Tongue (tissue), 2 donors: Measurements from ENCODE around the gene SUGP1. TPM values are rescaled to one million over a fixed set of nuclear protein-coding genes. Genes with fewer than 3 reads are reported as not detected.
"Not testable (repeated sequence)": the region's sequence is repeated elsewhere in the genome, so short reads cannot be mapped to it uniquely, and the experiment has no call there.

Experiments used
- DNase-seq: peaks from one replicate; pipeline ENCODE4 v3.0.0-alpha.2; 2015
- total RNA-seq: library from RNA; depleted of rRNA; stranded (reverse); fragments of >200 nt; gene quantifications from one replicate; pipeline ENCODE4 v1.2.3, GENCODE V29; 2014

Gene SUGP1
- total RNA-seq, 1 donor from 2014 or later: 16.5 TPM

DNA sequence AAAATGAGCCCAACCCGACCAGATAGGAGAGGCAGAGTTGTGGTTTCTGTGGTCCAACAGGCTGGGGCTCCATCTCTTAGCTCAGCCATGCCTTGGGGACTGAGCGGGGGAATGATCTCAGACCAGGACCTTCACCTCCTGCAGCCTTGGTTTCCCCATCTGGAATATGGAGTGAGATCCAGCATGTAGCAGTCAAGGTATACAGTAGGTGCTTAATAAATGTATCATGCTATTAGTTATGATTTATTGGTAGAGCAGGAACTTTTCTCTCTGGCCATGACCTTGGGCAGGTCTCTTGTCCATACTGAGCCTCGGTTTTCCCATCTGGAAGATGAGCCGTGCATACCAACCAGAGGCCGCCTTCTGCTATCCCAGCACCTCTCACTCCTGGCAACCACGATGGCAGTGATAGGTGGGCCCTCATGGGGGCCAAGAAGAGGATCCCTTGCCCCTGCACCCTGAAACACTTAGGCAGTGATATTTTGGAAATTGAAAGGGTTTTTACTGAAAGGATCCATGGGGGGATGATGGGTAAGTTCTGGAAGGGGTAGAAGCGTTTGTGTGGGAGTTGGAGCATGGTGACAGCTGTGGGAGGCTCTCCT is 56.3 kb downstream of the SUGP1 start:
- DNase-seq: no peak

DNA sequence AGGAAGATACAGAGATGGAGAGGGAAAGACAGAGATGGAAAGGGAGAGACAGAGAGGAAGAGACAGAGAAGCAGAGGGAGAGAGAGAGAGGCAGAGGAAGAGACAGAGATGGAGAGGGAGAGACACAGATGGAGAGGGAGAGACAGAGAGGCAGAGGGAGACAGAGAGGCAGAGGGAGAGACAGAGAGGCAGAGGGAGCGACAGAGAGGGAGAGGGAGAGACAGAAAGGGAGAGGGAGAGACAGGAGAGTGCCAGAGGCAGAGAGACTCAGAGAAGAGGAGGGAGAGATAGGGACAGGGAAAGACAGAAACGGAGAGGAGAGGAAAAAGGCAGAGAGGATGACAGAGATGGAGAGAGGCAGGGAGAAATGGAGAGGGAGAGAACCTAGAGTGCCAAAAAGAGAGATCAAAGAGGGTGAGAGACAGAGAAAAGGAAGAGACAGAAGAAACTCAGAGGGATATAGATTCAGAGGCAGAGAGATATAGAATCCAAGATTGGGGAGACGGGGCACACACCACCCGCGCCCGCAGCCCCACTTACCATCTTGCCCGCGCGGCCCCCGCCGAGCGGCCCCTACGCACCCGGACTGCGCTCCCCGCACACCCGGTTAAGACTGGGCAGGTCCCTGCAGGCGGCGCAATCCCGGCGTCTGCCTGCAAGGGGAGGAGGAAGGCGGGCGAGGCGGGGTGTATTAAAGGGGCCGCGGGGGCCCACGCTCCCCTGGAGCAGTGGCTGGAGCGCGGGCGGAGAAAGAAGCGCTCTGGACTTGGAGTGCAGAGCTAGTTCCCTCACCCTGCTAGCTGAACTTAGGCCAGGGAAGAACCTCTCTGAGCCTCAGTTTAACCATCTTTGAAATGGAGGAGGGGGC is 57.9 kb downstream of the SUGP1 start:
- DNase-seq: no peak

- DNase-seq: peak; percentile 39
These were observed 58.7 kb downstream of the SUGP1 start for GRCh38 chr19:19261350-19262189.

DNA sequence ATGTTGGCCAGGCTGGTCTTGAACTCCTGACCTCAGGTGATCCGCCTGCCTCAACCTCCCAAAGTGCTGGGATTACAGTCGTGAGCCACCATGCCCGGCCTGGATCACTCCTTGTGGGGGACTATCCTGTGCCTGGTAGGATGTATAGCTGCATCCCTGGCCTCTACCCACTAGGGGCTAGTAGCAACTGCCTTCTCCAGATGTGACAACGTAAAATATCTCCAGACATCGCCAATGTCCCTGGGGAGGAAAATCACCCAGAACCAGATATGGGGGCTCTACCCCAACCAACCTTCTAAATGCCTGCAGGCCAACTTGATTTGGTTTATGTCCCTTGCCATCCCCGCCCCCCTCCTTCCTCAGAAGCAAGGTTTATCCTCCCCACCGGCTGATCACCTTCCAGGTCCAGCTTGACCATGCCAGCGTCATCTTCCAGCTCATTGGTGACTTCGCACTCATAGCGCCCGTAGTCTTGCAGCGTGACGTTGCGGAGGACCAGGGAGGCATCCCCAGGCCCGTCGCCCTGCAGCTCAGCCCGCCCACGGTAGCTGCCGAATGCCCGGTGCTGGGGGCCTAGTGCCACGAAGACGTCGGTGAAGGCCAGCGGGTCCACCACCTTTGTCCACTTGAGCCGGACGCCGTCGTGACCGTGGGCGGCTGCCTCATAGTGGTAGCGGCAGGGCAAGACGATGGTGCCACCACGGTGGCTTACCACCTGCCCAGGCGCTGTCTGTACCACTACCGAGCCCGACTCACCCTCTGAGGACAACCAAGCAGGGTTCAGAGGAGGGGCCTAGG is 59.7 kb downstream of the SUGP1 start:
- no peak for DNase-seq

DNA sequence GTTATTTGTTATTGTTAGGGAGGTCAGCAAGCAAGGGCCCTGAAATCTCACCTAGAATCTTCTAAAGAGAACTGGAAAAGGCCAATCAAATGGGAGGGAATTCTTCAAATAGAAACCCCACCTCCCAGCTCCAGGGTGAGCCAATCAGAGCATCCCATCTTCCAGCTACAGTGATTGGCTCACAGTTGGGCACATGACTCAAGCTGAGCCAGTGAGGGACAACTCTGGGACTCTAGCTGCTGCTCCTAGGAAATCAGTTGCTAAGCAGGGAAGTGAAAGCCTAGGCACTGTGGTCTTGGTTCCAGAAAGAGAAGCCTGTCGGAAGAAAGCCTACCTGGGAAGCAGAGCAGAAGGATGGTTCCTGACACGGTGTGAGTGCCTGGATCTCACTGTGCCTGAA is 60.6 kb downstream of the SUGP1 start:
- DNase-seq: peak; percentile 14

DNA sequence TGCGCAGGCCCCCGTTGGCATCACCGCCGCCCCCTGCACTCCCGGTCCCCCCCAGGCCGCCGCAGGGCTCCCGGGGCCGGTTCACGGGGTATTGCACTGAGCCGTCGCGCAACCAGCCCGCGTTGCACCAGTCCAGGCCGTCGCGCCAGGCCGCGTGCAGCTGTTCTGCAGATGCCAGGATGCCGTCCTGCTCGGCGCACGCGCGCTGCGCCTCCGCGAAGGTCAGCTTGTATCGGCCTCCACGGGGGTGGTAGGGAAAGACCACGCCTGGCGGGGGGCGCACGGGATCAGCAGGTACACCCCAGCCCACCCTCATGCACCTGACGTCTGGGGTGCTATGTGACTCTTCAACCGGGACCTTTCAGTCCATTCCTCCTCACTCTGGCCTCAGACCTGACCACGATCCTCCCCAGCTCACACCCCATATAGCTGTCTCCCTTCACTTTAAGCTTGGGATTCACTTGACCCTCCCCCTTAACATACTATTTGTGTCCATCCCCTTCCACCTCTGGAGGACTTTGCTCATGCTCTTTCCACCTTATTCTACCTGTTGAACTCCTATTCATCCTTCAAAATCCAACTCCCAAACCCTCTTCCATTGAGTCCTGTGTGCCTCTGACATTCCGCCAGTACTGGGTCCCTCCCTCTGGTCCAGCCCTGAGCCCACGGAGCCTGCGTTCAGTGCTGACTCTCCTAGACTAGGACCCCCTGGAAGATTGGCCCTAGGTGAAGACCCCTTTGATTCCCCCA is 61.5 kb downstream of the SUGP1 start:
- DNase-seq: no peak

- DNase-seq: no peak
These were observed 62.3 kb downstream of the SUGP1 start for GRCh38 chr19:19257836-19258588.

DNA sequence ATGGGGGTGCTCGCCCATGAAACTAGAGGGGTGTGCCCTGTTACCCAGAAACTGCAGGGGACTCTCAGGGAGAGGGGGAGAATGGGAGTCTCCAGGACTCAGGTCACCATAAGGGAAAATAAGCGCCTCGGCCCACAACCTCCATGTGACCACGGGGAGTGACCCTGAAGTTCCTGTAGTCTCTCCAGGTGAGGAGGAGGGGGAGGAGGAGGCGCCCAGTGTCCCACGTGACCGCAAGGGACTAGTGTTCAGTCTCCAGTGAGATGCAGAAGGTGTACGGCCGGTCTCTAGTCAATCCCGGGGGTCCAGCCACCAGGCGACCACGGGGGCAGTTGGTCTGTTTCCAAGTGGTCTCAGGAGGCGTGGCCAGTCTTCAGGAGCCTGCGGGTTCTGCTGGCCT is 63.2 kb downstream of the SUGP1 start:
- DNase-seq: no peak

- DNase-seq: peak; percentile 40
These were observed 64.0 kb downstream of the SUGP1 start for GRCh38 chr19:19256072-19256969.

GRCh38 chr19:19253409-19253808 is 66.9 kb downstream of the SUGP1 start:
- DNase-seq: not testable (repeated sequence)

DNA sequence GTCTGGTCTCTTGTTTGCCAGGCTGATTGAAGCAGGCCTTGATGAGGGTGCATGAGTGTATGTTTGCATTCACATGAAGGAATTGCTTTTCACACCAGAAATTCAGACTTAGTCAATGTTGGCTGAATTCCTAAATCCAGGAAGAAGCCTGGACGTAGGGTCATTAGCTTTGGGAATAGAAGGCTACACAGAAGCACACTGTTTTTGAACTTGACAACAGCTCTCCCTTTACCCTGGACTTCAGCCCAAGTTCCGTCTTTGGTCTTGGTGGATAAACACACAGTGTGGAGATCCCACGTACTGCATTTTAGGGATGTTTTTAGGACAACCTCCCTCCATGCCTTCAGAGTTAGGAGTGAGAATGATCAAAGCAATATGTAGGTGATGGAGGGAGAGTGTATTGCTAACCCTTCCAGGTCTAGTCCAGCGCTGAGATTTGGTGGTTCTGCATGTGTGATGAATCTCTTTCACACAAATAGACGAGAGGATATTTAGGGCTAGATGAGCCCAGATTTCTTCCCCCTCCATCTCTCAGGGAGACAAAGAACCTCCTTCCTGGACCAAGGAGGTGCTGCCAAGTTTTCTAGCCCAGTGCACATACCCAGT is 70.0 kb downstream of the SUGP1 start:
- no peak for DNase-seq

GRCh38 chr19:19240476-19240875 is 79.8 kb downstream of the SUGP1 start:
- DNase-seq: no peak

- DNase-seq: no peak
These were observed 80.6 kb downstream of the SUGP1 start for GRCh38 chr19:19239675-19240074.

DNA sequence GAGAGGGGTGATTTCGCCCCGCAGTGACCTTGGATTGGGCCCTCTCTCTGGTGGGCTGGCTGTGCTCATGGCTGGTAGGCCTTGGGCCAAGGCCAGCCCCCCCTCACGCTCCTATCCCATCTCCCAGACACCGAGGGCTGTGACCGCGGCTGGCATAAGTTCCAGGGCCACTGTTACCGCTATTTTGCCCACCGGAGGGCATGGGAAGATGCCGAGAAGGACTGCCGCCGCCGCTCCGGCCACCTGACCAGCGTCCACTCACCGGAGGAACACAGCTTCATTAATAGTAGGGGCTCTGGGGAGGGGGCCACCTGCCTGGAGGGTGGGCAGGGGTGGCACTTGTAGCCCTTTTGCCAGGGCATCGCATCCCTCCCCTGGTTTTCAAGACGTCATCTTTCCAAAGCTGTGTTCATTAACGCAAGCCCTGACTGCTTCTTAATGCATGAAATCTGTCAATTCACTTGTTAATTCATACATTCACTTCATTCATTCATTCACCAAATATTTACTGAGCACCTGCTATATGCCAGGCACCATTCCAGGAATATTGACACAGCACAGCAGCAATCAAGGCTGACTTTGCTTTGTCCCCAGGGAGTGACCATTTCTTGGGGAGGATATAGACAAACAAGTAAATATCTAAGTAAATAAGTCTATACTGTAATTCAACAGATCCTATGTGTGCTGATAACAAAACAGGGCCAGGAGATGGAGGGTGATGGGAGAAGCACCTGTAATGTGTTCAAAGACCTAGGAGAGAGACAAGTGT is 82.0 kb downstream of the SUGP1 start:
- DNase-seq: no peak

DNA sequence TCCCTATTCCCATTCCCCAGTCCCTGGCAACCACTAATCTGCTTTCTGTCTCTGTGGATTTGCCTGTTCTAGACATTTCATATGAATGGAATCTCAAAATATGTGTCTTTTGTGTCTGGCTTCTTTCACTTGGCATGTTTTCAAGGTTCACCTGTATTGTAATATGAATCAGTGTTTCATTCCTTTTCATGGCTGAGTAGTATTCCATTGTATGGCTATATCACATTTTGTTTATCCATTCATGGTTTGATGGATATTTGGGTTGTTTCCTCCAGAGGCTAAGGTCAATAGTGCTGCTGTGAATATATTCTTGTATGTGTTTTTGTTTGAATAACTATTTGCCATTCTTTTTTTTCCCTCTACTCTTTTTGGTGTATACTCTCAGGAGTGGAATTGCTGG is 84.1 kb downstream of the SUGP1 start:
- no peak for DNase-seq

DNA sequence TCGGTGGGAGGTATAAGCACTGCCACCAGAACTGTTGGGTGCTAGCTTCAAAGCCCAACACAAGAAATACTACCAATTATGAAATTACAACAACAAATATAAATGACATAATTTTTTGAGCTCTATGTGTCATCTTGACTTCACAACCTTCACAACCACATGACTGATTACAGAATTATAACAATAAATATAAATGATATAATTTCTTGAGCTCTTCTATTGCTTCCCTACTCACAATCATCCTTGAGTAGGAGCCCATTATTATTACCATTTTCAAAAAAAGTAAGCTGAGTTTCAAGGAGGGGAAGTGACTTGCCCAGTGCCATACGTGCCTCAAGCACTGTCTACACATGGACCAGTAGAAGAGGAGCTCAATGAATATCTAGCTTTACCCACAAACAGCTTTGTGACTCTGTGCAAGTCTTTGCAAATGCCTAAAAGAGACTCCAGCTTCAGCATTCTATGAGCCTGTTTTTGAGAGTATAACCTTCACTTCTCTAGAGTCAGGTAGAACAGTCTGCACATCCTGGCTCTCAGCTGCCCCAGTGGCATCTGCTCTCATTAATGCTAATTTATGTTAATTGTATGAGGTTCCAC is 86.0 kb downstream of the SUGP1 start:
- DNase-seq: no peak

GRCh38 chr19:19232261-19232721 is 88.0 kb downstream of the SUGP1 start:
- peak; percentile 84 for DNase-seq

DNA sequence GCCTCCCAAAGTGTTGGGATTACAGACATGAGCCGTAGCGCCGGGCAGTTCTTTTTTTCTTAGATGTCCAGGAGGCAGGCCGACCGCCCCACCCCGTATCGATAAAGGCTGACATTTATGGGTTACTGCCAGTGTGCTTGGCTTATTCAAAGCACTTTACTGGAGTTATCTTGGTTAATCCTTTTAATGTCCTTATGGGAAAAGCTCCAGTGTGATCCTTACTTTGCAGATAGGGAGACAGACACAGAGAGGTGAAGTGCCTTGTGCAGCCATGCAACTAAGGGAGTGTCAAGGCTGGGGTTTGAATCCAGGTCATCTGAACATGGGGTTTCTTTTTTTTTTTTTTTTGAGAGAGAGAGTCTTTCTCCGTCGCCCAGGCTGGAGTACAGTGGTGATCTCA is 89.3 kb downstream of the SUGP1 start:
- DNase-seq: no peak
